MCF 10A (cell line): ENCODE results near the gene YIF1A. TPM values are rescaled to one million over a fixed set of nuclear protein-coding genes. Genes with fewer than 3 reads are reported as not detected.

Experiments used
- BruUV-seq: library from RNA; stranded (reverse); fragments of 400-500 nt; replicated peaks from 2 replicates; lab custom pipeline; 2021; lab: Mats Ljungman, UMichigan
- CTCF ChIA-PET: fragments of 300-600 bp; sonication (Branson Sonifier 250); formaldehyde crosslinking; extraction: SDS; loops from one replicate; lab custom pipeline; 2021; ENCODE audit warnings: antibody characterized with exemption, inconsistent platforms; lab: Yijun Ruan, JAX
- POLR2A ChIA-PET: fragments of 300-600, 350-650 bp; sonication (Branson Sonifier 250); formaldehyde crosslinking; extraction: SDS; loops from one replicate; lab custom pipeline; 2020; ENCODE audit warnings: antibody characterized with exemption, inconsistent platforms; lab: Yijun Ruan, JAX
- DNase-seq: peaks from one replicate; pipeline ENCODE4 v3.0.0-alpha.2; 2018; ENCODE audit not compliant: unreplicated experiment
- H3K27ac Mint-ChIP-seq: one replicate; pipeline ENCODE4 v1.8.0; 2022; ENCODE audit warnings: mild to moderate bottlenecking, low read depth, mixed read lengths; ENCODE audit not compliant: unreplicated experiment
- H3K27me3 Mint-ChIP-seq: one replicate; pipeline ENCODE4 v1.8.0; 2022; ENCODE audit warnings: mixed read lengths; ENCODE audit not compliant: insufficient read depth, unreplicated experiment
- H3K36me3 Mint-ChIP-seq: one replicate; pipeline ENCODE4 v1.8.0; 2022; ENCODE audit warnings: mild to moderate bottlenecking, moderate library complexity, mixed read lengths; ENCODE audit not compliant: insufficient read depth, unreplicated experiment
- H3K4me1 Mint-ChIP-seq: one replicate; pipeline ENCODE4 v1.8.0; 2022; ENCODE audit warnings: mixed read lengths; ENCODE audit not compliant: insufficient read depth, unreplicated experiment
- H3K4me3 Mint-ChIP-seq: one replicate; pipeline ENCODE4 v1.8.0; 2022; ENCODE audit warnings: mild to moderate bottlenecking, moderate library complexity, mixed read lengths; ENCODE audit not compliant: unreplicated experiment
- H3K9me3 Mint-ChIP-seq: one replicate; pipeline ENCODE4 v1.8.0; 2022; ENCODE audit warnings: mixed read lengths; ENCODE audit not compliant: unreplicated experiment
- CTCF ChIP-seq: fragments of 200-600 bp; IDR thresholded peaks from one replicate; pipeline ENCODE4 v1.8.0; 2022; ENCODE audit warnings: antibody characterized with exemption, mild to moderate bottlenecking; ENCODE audit not compliant: unreplicated experiment
- intact Hi-C: fragments of 100-400 bp; cut with micrococcal nuclease; formaldehyde crosslinking; loops from 2 replicates; pipeline ENCODE4 v1.14.1; 2022
- total RNA-seq: library from RNA; stranded (reverse); gene quantifications from 2 replicates; pipeline ENCODE4 v1.2.3, GENCODE V29; 2022

Gene YIF1A
- total RNA-seq, 1 experiment from 2014 or later: 143 TPM

GRCh38 chr11:66280428-66280827 lies 8.5 kb downstream of the YIF1A start:
- no peak overlapping the region for H3K27ac Mint-ChIP-seq
- CTCF ChIA-PET: interaction anchor here (1.0 to 3.3 kb wide), 2 partner anchors 12 to 48 kb away, joined by 5 to 24 read pairs; partner anchors contain the start of gene RAB1B
- H3K27me3 Mint-ChIP-seq: peaks cover 10% of the 10 kb centered on the region
- TF ChIP-seq CTCF: no peak
- H3K36me3 Mint-ChIP-seq: peaks cover 17% of the 10 kb centered on the region
- no peaks in the 10 kb centered on the region for H3K9me3 Mint-ChIP-seq
- POLR2A ChIA-PET: interaction anchor here (0.7 to 2.8 kb wide), 10 partner anchors 9 to 56 kb away, joined by 3 to 11 read pairs (median 4); partner anchors contain the start of genes RAB1B, RIN1 and YIF1A
- no peak for DNase-seq
- intact Hi-C loops: no loop called here
- no peak overlapping the region for H3K4me3 Mint-ChIP-seq
- no peaks in the 10 kb centered on the region for H3K4me1 Mint-ChIP-seq
- BruUV-seq: no TSS peak

GRCh38 chr11:66279092-66279734 lies 9.7 kb downstream of the YIF1A start:
- Mint-ChIP-seq H3K9me3 (no peaks in the 10 kb centered on the region), H3K27ac (no peak overlapping the region), H3K36me3 (peaks cover 30% of the 10 kb centered on the region), H3K4me1 (peaks cover 2% of the 10 kb centered on the region), H3K4me3 (no peak overlapping the region), H3K27me3 (peaks cover 10% of the 10 kb centered on the region)
- BruUV-seq: no TSS peak
- CTCF ChIA-PET: no interaction called here
- POLR2A ChIA-PET: interaction anchor here (1.3 to 2.8 kb wide), 2 partner anchors 10 kb away, joined by 4 to 11 read pairs; partner anchors contain the start of gene YIF1A
- no peak for TF ChIP-seq CTCF
- no peak for DNase-seq
- intact Hi-C loops: no loop called here

GRCh38 chr11:66278363-66279091 lies 10.4 kb downstream of the YIF1A start:
- BruUV-seq: no TSS peak
- H3K27ac Mint-ChIP-seq: no peak overlapping the region
- intact Hi-C loops: no loop called here
- no peak for DNase-seq
- H3K27me3 Mint-ChIP-seq: peaks cover 10% of the 10 kb centered on the region
- peaks cover 36% of the 10 kb centered on the region for H3K36me3 Mint-ChIP-seq
- TF ChIP-seq CTCF: no peak
- ChIA-PET POLR2A (interaction anchor here (1.3 to 2.8 kb wide), 2 partner anchors 9 to 10 kb away, joined by 4 to 11 read pairs; partner anchors contain the start of gene YIF1A), CTCF (no interaction called here)
- peaks cover 5% of the 10 kb centered on the region for H3K4me1 Mint-ChIP-seq
- H3K4me3 Mint-ChIP-seq: no peak overlapping the region
- H3K9me3 Mint-ChIP-seq: no peaks in the 10 kb centered on the region
